DOHH2 (cell line): ENCODE results near the gene FGGY.

Source experiments
- H3F3A ChIP-seq: fragments of 200-600 bp; sonication (generic), shearing (Covaris generic); 2 replicates; pipeline ENCODE4 v1.6.0; 2016; ENCODE audit warnings: antibody characterized with exemption, mild to moderate bottlenecking; ENCODE audit not compliant: control insufficient read depth, insufficient read depth
- H3K27ac ChIP-seq: fragments of 200-600 bp; sonication (generic); 2 replicates; pipeline ENCODE4 v1.5.1; 2014; ENCODE audit warnings: low read depth, mild to moderate bottlenecking, low read length, moderate library complexity
- H3K27me3 ChIP-seq: fragments of 200-600 bp; sonication (generic); 2 replicates; pipeline ENCODE4 v1.6.1; 2014; ENCODE audit warnings: mild to moderate bottlenecking, low read length, mixed read lengths; ENCODE audit not compliant: control insufficient read depth
- H3K36me3 ChIP-seq: fragments of 200-600 bp; sonication (generic); 2 replicates; pipeline ENCODE4 v1.6.1; 2014; ENCODE audit warnings: mild to moderate bottlenecking, low read length, moderate library complexity, mixed read lengths; ENCODE audit not compliant: control insufficient read depth
- H3K4me1 ChIP-seq: fragments of 200-600 bp; sonication (generic); 2 replicates; pipeline ENCODE4 v1.6.1; 2014; ENCODE audit warnings: mild to moderate bottlenecking, low read length, mixed read lengths; ENCODE audit not compliant: control insufficient read depth
- H3K4me2 ChIP-seq: fragments of 200-600 bp; sonication (generic); 2 replicates; pipeline ENCODE4 v1.6.0; 2014; ENCODE audit warnings: mild to moderate bottlenecking, low read length, moderate library complexity
- H3K4me3 ChIP-seq: fragments of 200-600 bp; sonication (generic); 2 replicates; pipeline ENCODE4 v1.5.1; 2014; ENCODE audit warnings: mild to moderate bottlenecking, low read length, mixed read lengths
- H3K79me2 ChIP-seq: fragments of 200-600 bp; sonication (generic); 2 replicates; pipeline ENCODE4 v1.6.1; 2014; ENCODE audit warnings: mild to moderate bottlenecking, low read length, mixed read lengths; ENCODE audit not compliant: control insufficient read depth
- H3K9me2 ChIP-seq: fragments of 200-600 bp; sonication (generic); replicated peaks from 2 replicates; pipeline ENCODE4 v1.6.1; 2014; ENCODE audit warnings: mild to moderate bottlenecking, low read length, mixed read lengths; ENCODE audit not compliant: control insufficient read depth
- H3K9me3 ChIP-seq: fragments of 200-600 bp; sonication (generic); 2 replicates; pipeline ENCODE4 v1.6.1; 2014; ENCODE audit warnings: antibody characterized with exemption, low read length, mixed read lengths; ENCODE audit not compliant: control insufficient read depth, insufficient read depth
- H4K20me1 ChIP-seq: fragments of 200-600 bp; sonication (generic); 2 replicates; pipeline ENCODE4 v1.6.0; 2014; ENCODE audit warnings: low read depth, mild to moderate bottlenecking, antibody characterized with exemption, low read length, moderate library complexity; ENCODE audit not compliant: control insufficient read depth, insufficient read depth
- EZH2phosphoT487 ChIP-seq: fragments of 200-600 bp; sonication (generic); IDR thresholded peaks from 2 replicates; pipeline ENCODE4 v1.6.1; 2017; ENCODE audit warnings: borderline replicate concordance, mild to moderate bottlenecking, antibody characterized with exemption, low read length, moderate library complexity, mixed read lengths
- TF ChIP-seq, protein P1 (sequence below): fragments of 200-600 bp; sonication (generic); IDR thresholded peaks from one replicate; pipeline ENCODE4 v1.5.1; 2014; ENCODE audit warnings: antibody characterized with exemption, mild to moderate bottlenecking, low read depth, low read length; ENCODE audit not compliant: poor library complexity, severe bottlenecking

The FGGY gene

GRCh38 chr1:59596956-59597355, 300.1 kb downstream of the FGGY start:
- no peaks in the 10 kb centered on the region for H3K79me2 ChIP-seq
- no peaks in the 10 kb centered on the region for H4K20me1 ChIP-seq
- no peaks in the 10 kb centered on the region for H3F3A ChIP-seq
- no peaks in the 10 kb centered on the region for H3K36me3 ChIP-seq
- TF ChIP-seq, protein P1, sequence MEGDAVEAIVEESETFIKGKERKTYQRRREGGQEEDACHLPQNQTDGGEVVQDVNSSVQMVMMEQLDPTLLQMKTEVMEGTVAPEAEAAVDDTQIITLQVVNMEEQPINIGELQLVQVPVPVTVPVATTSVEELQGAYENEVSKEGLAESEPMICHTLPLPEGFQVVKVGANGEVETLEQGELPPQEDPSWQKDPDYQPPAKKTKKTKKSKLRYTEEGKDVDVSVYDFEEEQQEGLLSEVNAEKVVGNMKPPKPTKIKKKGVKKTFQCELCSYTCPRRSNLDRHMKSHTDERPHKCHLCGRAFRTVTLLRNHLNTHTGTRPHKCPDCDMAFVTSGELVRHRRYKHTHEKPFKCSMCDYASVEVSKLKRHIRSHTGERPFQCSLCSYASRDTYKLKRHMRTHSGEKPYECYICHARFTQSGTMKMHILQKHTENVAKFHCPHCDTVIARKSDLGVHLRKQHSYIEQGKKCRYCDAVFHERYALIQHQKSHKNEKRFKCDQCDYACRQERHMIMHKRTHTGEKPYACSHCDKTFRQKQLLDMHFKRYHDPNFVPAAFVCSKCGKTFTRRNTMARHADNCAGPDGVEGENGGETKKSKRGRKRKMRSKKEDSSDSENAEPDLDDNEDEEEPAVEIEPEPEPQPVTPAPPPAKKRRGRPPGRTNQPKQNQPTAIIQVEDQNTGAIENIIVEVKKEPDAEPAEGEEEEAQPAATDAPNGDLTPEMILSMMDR = no peak
- TF ChIP-seq EZH2phosphoT487 = no peak
- H3K4me1 ChIP-seq = no peaks in the 10 kb centered on the region
- H3K4me2 ChIP-seq = no peak overlapping the region
- no peaks in the 10 kb centered on the region for H3K27me3 ChIP-seq
- no peak overlapping the region for H3K27ac ChIP-seq
- no peak overlapping the region for H3K4me3 ChIP-seq
- no peaks in the 10 kb centered on the region for H3K9me3 ChIP-seq
- no peaks in the 10 kb centered on the region for H3K9me2 ChIP-seq

- Histone ChIP-seq H3K27ac (no peak overlapping the region), H3K4me2 (no peak overlapping the region), H3F3A (no peaks in the 10 kb centered on the region), H3K27me3 (no peaks in the 10 kb centered on the region), H4K20me1 (no peaks in the 10 kb centered on the region), H3K36me3 (no peaks in the 10 kb centered on the region), H3K79me2 (no peaks in the 10 kb centered on the region), H3K9me2 (no peaks in the 10 kb centered on the region), H3K4me1 (no peaks in the 10 kb centered on the region), H3K9me3 (no peaks in the 10 kb centered on the region), H3K4me3 (no peak overlapping the region)
- TF ChIP-seq, protein P1 = no peak
- TF ChIP-seq EZH2phosphoT487 = no peak
These were observed 300.7 kb downstream of the FGGY start for GRCh38 chr1:59597420-59598119.

GRCh38 chr1:59598120-59598440, 301.2 kb downstream of the FGGY start:
- TF ChIP-seq, protein P1 = no peak
- no peak for TF ChIP-seq EZH2phosphoT487
- H3K27me3 ChIP-seq = no peaks in the 10 kb centered on the region
- H3K9me2 ChIP-seq = no peaks in the 10 kb centered on the region
- H3K36me3 ChIP-seq = no peaks in the 10 kb centered on the region
- no peak overlapping the region for H3K4me2 ChIP-seq
- H3K27ac ChIP-seq = no peak overlapping the region
- H3K4me1 ChIP-seq = no peaks in the 10 kb centered on the region
- no peaks in the 10 kb centered on the region for H3K9me3 ChIP-seq
- no peaks in the 10 kb centered on the region for H3F3A ChIP-seq
- no peak overlapping the region for H3K4me3 ChIP-seq
- no peaks in the 10 kb centered on the region for H3K79me2 ChIP-seq
- no peaks in the 10 kb centered on the region for H4K20me1 ChIP-seq
